Measurements from ENCODE around the gene CECR2.

CECR2 gene

GRCh38 chr22:17434856-17435255 is 65.6 kb downstream of the CECR2 start:
- Histone ChIP-seq H2BK120ac (ENCODE audit: insufficient read depth, low read length, poor library complexity) (no peak overlapping the region), H4K8ac (ENCODE audit: low read depth, low read length) (no peak overlapping the region), H3K4ac (ENCODE audit: low read depth, low read length) (no peak overlapping the region), H2BK12ac (ENCODE audit: low read length) (no peak overlapping the region), H3K4me2 (ENCODE audit: low read length) (no peak overlapping the region), H3K18ac (ENCODE audit: low read length) (no peak overlapping the region), H2AK5ac (ENCODE audit: low read length) (no peak overlapping the region), H3K27me3 (ENCODE audit: insufficient read depth, low read length) (no peaks in the 10 kb centered on the region), H3K23ac (ENCODE audit: low read length) (no peak overlapping the region), H3K4me1 (ENCODE audit: control insufficient read depth in 1 of 2, insufficient read depth in 2 of 2, low read length in 2 of 2) (peaks cover 3 to 24% of the 10 kb centered on the region in 2 experiments), H3K4me3 (ENCODE audit: low read depth, low read length) (no peak overlapping the region), H3K79me2 (ENCODE audit: control insufficient read depth, insufficient read depth, low read length, poor library complexity) (no peaks in the 10 kb centered on the region), H4K91ac (ENCODE audit: low read depth, low read length) (no peak overlapping the region), H2BK5ac (ENCODE audit: low read depth, low read length, poor library complexity) (no peak overlapping the region), H2AFZ (ENCODE audit: insufficient read depth, low read length, poor library complexity) (no peak overlapping the region), H3K14ac (ENCODE audit: low read length) (no peak overlapping the region), H3K9me3 (ENCODE audit: insufficient read depth, low read depth, low read length) (no peaks in the 10 kb centered on the region), H3K79me1 (ENCODE audit: low read length) (no peaks in the 10 kb centered on the region), H3K27ac (ENCODE audit: low read depth, low read length) (peak overlapping the region; percentile 48), H3K9ac (ENCODE audit: low read length) (no peak overlapping the region), H3K36me3 (ENCODE audit: control insufficient read depth in 1 of 2, insufficient read depth in 2 of 2, low read length in 2 of 2) (no peaks in the 10 kb centered on the region), H4K12ac (ENCODE audit: low read depth, low read length) (no peak overlapping the region)
- no peak for DNase-seq
- WGBS (ENCODE audit: extremely low coverage, insufficient coverage, insufficient read length): no CpG with 5 or more reads among the region's 3 CpGs

- H4K12ac ChIP-seq (ENCODE audit: low read depth, low read length): no peak overlapping the region
- H3K27ac ChIP-seq (ENCODE audit: low read depth, low read length): peak overlapping the region; percentile 48
- no peaks in the 10 kb centered on the region for H3K27me3 ChIP-seq (ENCODE audit: insufficient read depth, low read length)
- peaks cover 3 to 21% of the 10 kb centered on the region in 2 experiments for H3K4me1 ChIP-seq (ENCODE audit: control insufficient read depth in 1 of 2, insufficient read depth in 2 of 2, low read length in 2 of 2)
- H4K91ac ChIP-seq (ENCODE audit: low read depth, low read length): no peak overlapping the region
- H2AK5ac ChIP-seq (ENCODE audit: low read length): no peak overlapping the region
- H2BK120ac ChIP-seq (ENCODE audit: insufficient read depth, low read length, poor library complexity): no peak overlapping the region
- H2AFZ ChIP-seq (ENCODE audit: insufficient read depth, low read length, poor library complexity): no peak overlapping the region
- no CpG with 5 or more reads among the region's 3 CpGs for WGBS (ENCODE audit: extremely low coverage, insufficient coverage, insufficient read length)
- H3K79me2 ChIP-seq (ENCODE audit: control insufficient read depth, insufficient read depth, low read length, poor library complexity): no peaks in the 10 kb centered on the region
- H3K4me2 ChIP-seq (ENCODE audit: low read length): no peak overlapping the region
- H3K4ac ChIP-seq (ENCODE audit: low read depth, low read length): no peak overlapping the region
- H3K4me3 ChIP-seq (ENCODE audit: low read depth, low read length): no peak overlapping the region
- H3K79me1 ChIP-seq (ENCODE audit: low read length): no peaks in the 10 kb centered on the region
- DNase-seq: no peak
- H3K9ac ChIP-seq (ENCODE audit: low read length): no peak overlapping the region
- no peaks in the 10 kb centered on the region for H3K9me3 ChIP-seq (ENCODE audit: insufficient read depth, low read depth, low read length)
- no peak overlapping the region for H3K23ac ChIP-seq (ENCODE audit: low read length)
- H2BK12ac ChIP-seq (ENCODE audit: low read length): no peak overlapping the region
- no peak overlapping the region for H4K8ac ChIP-seq (ENCODE audit: low read depth, low read length)
- H3K36me3 ChIP-seq (ENCODE audit: control insufficient read depth in 1 of 2, insufficient read depth in 2 of 2, low read length in 2 of 2): no peaks in the 10 kb centered on the region
- no peak overlapping the region for H3K18ac ChIP-seq (ENCODE audit: low read length)
- no peak overlapping the region for H3K14ac ChIP-seq (ENCODE audit: low read length)
- H2BK5ac ChIP-seq (ENCODE audit: low read depth, low read length, poor library complexity): no peak overlapping the region
Observed at GRCh38 chr22:17435375-17435774, 66.1 kb downstream of the CECR2 start.

DNA sequence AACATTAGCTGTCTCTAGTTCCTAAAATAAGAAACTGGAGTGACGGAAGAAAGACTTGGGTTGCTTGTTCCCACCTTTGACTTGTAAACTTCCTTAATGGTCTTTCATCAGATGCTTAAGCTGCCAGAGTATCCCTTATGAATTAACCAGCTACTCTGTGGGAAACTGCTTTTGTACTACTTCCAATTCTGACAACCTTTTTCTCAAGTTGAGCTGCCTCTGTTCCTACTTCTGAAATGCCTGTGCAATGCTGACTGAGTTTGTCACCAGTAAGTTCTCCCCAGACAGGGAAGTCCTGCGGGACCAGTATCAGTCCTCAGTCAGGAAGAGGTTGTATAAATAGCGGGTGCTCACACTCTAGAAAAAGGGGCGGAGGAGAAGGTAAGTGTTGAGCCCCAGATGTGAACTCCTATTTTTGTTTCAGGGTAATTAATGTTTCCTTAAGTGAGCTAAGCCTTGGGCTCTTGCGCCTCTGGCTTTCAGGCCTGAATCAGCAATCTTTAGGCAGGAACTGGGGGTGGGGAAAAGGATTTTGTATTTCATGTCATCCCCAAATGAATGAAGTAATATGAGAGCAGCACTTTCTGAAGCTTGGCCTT is 67.2 kb downstream of the CECR2 start:
- no peaks in the 10 kb centered on the region for H3K9me3 ChIP-seq (ENCODE audit: insufficient read depth, low read depth, low read length)
- peak overlapping the region; percentile 2 for H3K4me2 ChIP-seq (ENCODE audit: low read length)
- H2AFZ ChIP-seq (ENCODE audit: insufficient read depth, low read length, poor library complexity): no peak overlapping the region
- H2BK120ac ChIP-seq (ENCODE audit: insufficient read depth, low read length, poor library complexity): no peak overlapping the region
- H3K36me3 ChIP-seq (ENCODE audit: control insufficient read depth in 1 of 2, insufficient read depth in 2 of 2, low read length in 2 of 2): no peaks in the 10 kb centered on the region
- no peak overlapping the region for H4K91ac ChIP-seq (ENCODE audit: low read depth, low read length)
- H3K4me3 ChIP-seq (ENCODE audit: low read depth, low read length): no peak overlapping the region
- no peak for DNase-seq
- H2BK5ac ChIP-seq (ENCODE audit: low read depth, low read length, poor library complexity): no peak overlapping the region
- H3K27ac ChIP-seq (ENCODE audit: low read depth, low read length): peak overlapping the region; percentile 76
- no peak overlapping the region for H4K12ac ChIP-seq (ENCODE audit: low read depth, low read length)
- no peak overlapping the region for H3K23ac ChIP-seq (ENCODE audit: low read length)
- no peaks in the 10 kb centered on the region for H3K79me1 ChIP-seq (ENCODE audit: low read length)
- no peaks in the 10 kb centered on the region for H3K27me3 ChIP-seq (ENCODE audit: insufficient read depth, low read length)
- H4K8ac ChIP-seq (ENCODE audit: low read depth, low read length): no peak overlapping the region
- WGBS (ENCODE audit: extremely low coverage, insufficient coverage, insufficient read length): no CpG with 5 or more reads among the region's 5 CpGs
- no peak overlapping the region for H3K9ac ChIP-seq (ENCODE audit: low read length)
- no peak overlapping the region for H2AK5ac ChIP-seq (ENCODE audit: low read length)
- no peak overlapping the region for H3K18ac ChIP-seq (ENCODE audit: low read length)
- no peak overlapping the region for H3K4ac ChIP-seq (ENCODE audit: low read depth, low read length)
- peaks cover 3 to 21% of the 10 kb centered on the region in 2 experiments for H3K4me1 ChIP-seq (ENCODE audit: control insufficient read depth in 1 of 2, insufficient read depth in 2 of 2, low read length in 2 of 2)
- no peak overlapping the region for H2BK12ac ChIP-seq (ENCODE audit: low read length)
- no peak overlapping the region for H3K14ac ChIP-seq (ENCODE audit: low read length)
- no peaks in the 10 kb centered on the region for H3K79me2 ChIP-seq (ENCODE audit: control insufficient read depth, insufficient read depth, low read length, poor library complexity)

DNA sequence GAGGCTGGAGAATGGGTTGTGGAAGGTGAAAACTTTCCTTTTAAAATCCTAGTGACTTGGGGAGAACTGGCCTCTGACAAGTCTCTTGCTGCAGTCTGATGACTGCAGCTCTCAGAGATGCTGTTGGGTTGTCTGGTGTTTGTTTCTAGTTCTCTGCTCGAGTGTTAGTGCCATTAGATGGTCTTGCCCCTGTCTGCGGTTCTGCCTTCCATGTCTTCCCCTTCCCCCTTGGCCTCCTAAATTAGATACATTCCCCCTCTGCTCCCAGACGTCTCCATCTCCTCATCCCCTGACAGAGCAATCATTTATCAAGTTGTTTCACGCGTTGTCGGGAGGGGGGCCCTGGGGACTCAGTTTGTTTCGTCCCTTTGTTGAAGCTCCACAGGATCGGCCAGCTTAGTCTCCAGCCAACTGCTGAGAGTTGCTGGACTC is 67.7 kb downstream of the CECR2 start:
- no peak for DNase-seq
- no peak overlapping the region for H3K4ac ChIP-seq (ENCODE audit: low read depth, low read length)
- WGBS (ENCODE audit: extremely low coverage, insufficient coverage, insufficient read length): no CpG with 5 or more reads among the region's 8 CpGs

More for the DNA sequence above, 67.7 kb downstream of the CECR2 start:
- H3K14ac ChIP-seq (ENCODE audit: low read length): no peak overlapping the region
- no peak overlapping the region for H4K91ac ChIP-seq (ENCODE audit: low read depth, low read length)
- H3K27ac ChIP-seq (ENCODE audit: low read depth, low read length): peak overlapping the region; percentile 76
- no peak overlapping the region for H2BK120ac ChIP-seq (ENCODE audit: insufficient read depth, low read length, poor library complexity)
- H3K27me3 ChIP-seq (ENCODE audit: insufficient read depth, low read length): no peaks in the 10 kb centered on the region
- no peak overlapping the region for H3K18ac ChIP-seq (ENCODE audit: low read length)
- peak overlapping the region; percentile 25 for H3K4me2 ChIP-seq (ENCODE audit: low read length)
- no peak overlapping the region for H3K4me3 ChIP-seq (ENCODE audit: low read depth, low read length)
- no peak overlapping the region for H4K12ac ChIP-seq (ENCODE audit: low read depth, low read length)
- no peaks in the 10 kb centered on the region for H3K79me1 ChIP-seq (ENCODE audit: low read length)
- no peaks in the 10 kb centered on the region for H3K36me3 ChIP-seq (ENCODE audit: control insufficient read depth in 1 of 2, insufficient read depth in 2 of 2, low read length in 2 of 2)
- H2BK5ac ChIP-seq (ENCODE audit: low read depth, low read length, poor library complexity): no peak overlapping the region
- H2AFZ ChIP-seq (ENCODE audit: insufficient read depth, low read length, poor library complexity): peak overlapping the region; percentile 10
- H3K79me2 ChIP-seq (ENCODE audit: control insufficient read depth, insufficient read depth, low read length, poor library complexity): no peaks in the 10 kb centered on the region
- H4K8ac ChIP-seq (ENCODE audit: low read depth, low read length): no peak overlapping the region
- no peaks in the 10 kb centered on the region for H3K9me3 ChIP-seq (ENCODE audit: insufficient read depth, low read depth, low read length)
- no peak overlapping the region for H3K9ac ChIP-seq (ENCODE audit: low read length)
- no peak overlapping the region for H3K23ac ChIP-seq (ENCODE audit: low read length)
- H2AK5ac ChIP-seq (ENCODE audit: low read length): no peak overlapping the region
- no peak overlapping the region for H2BK12ac ChIP-seq (ENCODE audit: low read length)
- H3K4me1 ChIP-seq (ENCODE audit: control insufficient read depth in 1 of 2, insufficient read depth in 2 of 2, low read length in 2 of 2): peaks cover 3 to 21% of the 10 kb centered on the region in 2 experiments
